ENCODE results near the gene SEC31A.

Gene SEC31A

DNA sequence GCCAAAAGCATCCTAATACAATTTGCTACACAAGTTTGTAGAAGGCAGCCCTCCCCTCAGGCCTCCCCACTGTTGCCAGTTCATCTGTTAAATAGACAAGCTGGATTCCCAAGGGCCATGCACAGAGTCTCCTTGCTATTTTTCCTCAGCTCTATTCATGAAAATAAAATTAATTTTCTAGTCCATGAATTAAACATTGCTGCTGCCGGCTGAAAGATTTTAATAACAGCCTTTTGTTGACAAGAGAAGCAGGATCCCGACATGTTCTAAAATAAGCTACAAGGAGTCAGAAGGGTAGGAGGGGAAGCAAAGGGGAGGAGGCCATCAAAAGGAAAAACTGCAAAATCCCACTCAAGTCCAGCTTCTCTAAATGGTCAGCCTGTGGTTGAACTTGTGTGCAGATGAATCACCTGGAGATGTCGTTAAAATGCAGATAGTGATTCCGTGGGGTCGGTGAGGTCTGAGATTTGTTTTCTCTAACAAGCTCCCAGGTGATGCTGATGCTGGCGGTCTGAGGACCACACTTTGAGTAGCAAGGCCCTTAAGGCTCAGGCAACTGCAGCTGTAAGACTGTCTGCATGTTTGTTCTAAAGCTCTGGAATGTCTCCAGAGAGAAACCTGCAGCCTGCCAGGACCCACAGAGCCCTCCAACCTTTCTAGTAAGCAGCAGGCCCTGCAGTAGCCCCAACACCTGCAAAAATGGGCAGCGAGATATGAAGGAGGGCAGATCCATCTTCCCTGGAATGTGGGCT is 101.8 kb downstream of the SEC31A start:
- Histone ChIP-seq H3K4me3 (no peak overlapping the region), H3K27ac (no peak overlapping the region)
- TF ChIP-seq, protein P1, sequence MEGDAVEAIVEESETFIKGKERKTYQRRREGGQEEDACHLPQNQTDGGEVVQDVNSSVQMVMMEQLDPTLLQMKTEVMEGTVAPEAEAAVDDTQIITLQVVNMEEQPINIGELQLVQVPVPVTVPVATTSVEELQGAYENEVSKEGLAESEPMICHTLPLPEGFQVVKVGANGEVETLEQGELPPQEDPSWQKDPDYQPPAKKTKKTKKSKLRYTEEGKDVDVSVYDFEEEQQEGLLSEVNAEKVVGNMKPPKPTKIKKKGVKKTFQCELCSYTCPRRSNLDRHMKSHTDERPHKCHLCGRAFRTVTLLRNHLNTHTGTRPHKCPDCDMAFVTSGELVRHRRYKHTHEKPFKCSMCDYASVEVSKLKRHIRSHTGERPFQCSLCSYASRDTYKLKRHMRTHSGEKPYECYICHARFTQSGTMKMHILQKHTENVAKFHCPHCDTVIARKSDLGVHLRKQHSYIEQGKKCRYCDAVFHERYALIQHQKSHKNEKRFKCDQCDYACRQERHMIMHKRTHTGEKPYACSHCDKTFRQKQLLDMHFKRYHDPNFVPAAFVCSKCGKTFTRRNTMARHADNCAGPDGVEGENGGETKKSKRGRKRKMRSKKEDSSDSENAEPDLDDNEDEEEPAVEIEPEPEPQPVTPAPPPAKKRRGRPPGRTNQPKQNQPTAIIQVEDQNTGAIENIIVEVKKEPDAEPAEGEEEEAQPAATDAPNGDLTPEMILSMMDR (IDR thresholded peaks at IDR 0.05): no peak
- DNase-seq (ENCODE audit: low spot score): no peak

DNA sequence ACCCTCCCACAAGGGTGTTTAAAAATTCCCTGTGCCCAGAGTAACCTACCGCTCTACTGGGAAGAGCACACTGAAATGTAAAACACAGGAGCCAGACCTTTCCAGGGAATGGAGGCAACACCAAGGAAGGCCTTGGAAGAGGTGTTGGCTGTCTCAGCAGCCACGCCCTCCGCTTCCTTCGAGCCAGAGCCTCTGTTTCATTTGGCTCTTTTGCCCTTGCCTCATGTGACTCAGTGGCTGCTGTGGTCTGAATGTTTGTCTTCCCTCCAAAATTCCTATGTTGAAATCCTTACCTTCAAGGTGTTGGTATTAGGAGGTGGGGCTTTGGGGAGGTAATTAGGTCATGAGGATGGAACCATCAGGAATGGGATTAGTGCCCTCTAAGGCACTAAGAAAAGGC is 103.6 kb downstream of the SEC31A start:
- TF ChIP-seq, protein P1 (IDR thresholded peaks at IDR 0.05): no peak
- no peak overlapping the region for H3K27ac ChIP-seq
- no peak overlapping the region for H3K4me3 ChIP-seq
- DNase-seq (ENCODE audit: low spot score): no peak

DNA sequence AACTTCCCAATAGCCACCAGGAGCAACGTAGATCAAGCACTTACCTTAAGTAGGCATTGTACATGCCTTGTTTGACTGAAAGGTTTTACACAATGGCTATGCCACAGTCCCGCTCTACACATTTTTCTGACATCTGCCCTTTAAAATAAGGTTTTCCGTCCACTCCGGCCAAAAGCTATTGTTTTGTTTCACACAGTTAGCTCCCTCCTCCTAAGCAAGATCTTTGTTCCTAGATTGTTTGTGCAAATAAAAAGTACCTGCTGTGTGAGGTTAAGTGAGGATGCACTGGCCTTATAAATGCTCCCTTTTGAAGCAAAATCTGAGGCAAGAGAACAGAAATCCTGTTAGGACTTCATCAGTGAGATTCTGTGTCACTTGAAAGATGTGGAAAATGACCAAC is 104.1 kb downstream of the SEC31A start:
- no peak overlapping the region for H3K27ac ChIP-seq
- TF ChIP-seq, protein P1 (IDR thresholded peaks at IDR 0.05): no peak
- no peak overlapping the region for H3K4me3 ChIP-seq
- DNase-seq (ENCODE audit: low spot score): no peak

DNA sequence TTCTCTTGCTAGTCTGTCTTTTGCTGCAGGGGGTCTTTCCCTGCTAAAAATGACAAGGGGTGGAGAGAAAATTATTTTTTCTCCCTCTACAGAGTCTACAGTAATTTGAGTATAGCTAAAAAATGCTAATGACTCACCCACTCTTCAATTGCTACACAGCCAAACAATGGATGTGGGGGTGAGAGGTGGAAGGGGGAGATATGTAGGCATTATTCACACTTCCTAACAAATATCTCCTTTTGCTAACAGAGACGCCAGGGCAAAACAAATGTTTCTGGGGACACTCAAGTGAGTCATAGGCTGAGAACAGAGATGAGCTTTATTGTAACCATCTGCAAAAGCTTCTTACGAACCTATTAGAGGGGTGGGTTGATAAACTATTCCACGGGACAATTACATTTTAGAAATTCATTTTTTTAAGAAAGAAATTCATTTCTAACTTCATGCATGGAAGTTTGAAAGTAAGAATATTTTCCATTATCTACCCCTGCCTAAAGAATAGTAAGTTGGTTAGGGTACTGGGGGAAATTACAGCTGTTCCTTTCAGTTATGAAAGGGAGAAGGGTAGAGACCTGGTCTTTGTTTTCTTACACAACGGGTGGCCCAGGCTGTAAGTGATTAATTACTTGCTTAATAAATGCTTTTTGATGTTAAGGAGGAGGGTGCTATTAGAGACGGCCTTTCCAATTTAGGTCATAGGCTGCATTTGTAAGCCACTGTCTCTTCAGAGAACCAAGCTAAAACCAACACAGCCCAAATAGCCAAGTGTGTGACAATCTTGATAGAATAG is 105.1 kb downstream of the SEC31A start:
- H3K4me3 ChIP-seq: no peak overlapping the region
- TF ChIP-seq, protein P1 (IDR thresholded peaks at IDR 0.05): no peak
- DNase-seq (ENCODE audit: low spot score): no peak
- no peak overlapping the region for H3K27ac ChIP-seq

DNA sequence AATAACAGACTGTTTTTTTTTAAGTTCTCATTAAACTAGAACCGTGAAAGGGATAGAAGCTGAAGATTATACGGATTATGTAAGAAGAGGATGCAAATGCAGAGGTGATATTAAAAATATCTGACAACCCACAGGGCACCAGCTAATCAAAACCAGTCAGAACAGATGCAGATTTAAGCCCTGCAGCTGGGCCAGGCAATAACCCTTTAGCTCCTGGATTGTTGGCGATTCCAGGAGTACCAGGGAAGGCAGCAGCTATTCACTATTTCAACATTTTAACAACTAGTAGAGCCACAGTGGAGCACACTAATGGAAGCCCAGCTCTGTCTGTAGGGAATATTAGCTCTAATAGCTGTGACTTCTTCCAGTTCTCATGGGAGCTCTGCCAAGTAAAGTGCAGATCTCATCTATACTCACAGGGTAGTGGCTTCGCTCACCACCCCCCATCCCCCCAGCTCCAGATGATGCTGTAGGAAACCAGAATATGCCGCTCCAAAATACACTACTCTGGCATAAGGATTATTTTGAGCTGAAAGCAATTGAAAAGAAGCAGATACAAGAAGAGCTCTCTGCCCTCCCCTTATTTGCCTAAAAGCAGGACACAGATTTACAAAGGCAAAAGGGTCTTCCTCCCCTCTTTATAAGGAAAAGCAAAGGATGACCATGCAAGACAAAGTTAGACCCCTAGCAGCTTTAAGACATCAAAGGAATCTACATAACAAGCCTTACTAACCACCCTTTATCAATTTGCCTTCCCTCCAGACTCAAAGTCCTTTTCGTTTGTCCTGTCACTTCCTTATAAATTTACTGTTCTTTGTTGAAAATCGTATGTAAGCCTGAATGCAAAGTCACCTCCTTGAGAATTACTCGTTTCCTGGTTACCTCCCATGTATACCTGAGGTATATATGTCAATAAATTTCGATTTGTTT is 106.0 kb downstream of the SEC31A start:
- TF ChIP-seq, protein P1 (IDR thresholded peaks at IDR 0.05): no peak
- Histone ChIP-seq H3K27ac (no peak overlapping the region), H3K4me3 (no peak overlapping the region)
- no peak for DNase-seq (ENCODE audit: low spot score)

DNA sequence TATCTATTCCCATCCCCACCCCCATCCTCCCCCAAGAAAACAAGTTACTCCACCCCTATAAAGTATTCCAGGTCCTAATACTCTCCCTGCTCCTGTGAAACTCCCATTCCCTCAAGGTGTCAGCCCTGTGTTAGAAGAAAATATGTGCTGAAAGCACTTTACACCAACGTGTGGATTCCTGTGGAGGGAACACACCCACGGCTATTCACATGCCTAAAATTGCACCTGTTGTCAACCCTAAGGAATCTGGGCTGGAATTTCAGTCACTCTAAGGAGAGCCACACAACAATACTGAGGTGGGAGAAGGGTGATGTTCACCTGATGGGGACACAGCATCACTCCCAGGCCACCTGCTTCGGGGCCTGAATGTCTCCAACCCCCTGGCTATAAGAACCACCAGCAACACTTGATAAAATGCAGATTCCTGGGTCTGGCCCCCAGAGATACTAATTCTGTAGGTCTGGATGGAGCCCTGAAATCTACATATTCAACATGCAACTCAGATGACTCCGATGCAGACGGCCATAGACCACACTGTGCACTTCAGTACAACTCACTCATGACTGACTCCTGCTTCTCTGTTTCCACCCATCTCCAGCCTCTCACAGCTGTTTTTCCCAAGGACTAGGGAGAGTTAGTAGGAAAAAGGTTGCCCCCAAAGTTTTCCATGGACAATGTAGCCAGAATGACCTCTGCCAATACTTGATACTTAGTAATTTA is 108.2 kb downstream of the SEC31A start:
- TF ChIP-seq, protein P1 (IDR thresholded peaks at IDR 0.05): no peak
- Histone ChIP-seq H3K4me3 (no peak overlapping the region), H3K27ac (no peak overlapping the region)
- DNase-seq (ENCODE audit: low spot score): peak; percentile 24
